GM23338 (cell line): Measurements from ENCODE around the gene JAG2. TPM values are rescaled to one million over a fixed set of nuclear protein-coding genes. Genes with fewer than 3 reads are reported as not detected.

Experiments used
- ATAC-seq: fragments of 200-7000 bp; cut with Tn5 transposase; 3 replicates; pipeline ENCODE4 v1.9.1; 2020
- DNase-seq: peaks from one replicate; pipeline ENCODE4 v3.0.0-alpha.2; 2015; ENCODE audit warnings: low spot score
- H2AFZ ChIP-seq: fragments of 200-600 bp; sonication (generic); 2 replicates; pipeline ENCODE4 v1.8.0; 2016; ENCODE audit warnings: antibody characterized with exemption, mild to moderate bottlenecking, moderate library complexity
- H3F3A ChIP-seq: fragments of 200-600 bp; sonication (generic); replicated peaks from 2 replicates; pipeline ENCODE4 v1.8.0; 2017; ENCODE audit warnings: antibody characterized with exemption, mixed run types, low read depth
- H3K27ac ChIP-seq: fragments of 200-600 bp; sonication (generic); 2 replicates; pipeline ENCODE4 v1.6.1; 2016; ENCODE audit warnings: low read depth
- H3K27me3 ChIP-seq: fragments of 200-600 bp; sonication (generic); 2 replicates; pipeline ENCODE4 v1.8.0; 2016; ENCODE audit warnings: mild to moderate bottlenecking, mixed run types, moderate library complexity; ENCODE audit not compliant: insufficient read depth
- H3K36me3 ChIP-seq: fragments of 200-600 bp; sonication (generic); 2 replicates; pipeline ENCODE4 v1.8.0; 2016; ENCODE audit warnings: mild to moderate bottlenecking; ENCODE audit not compliant: insufficient read depth
- H3K4me1 ChIP-seq: fragments of 200-600 bp; sonication (generic); 2 replicates; pipeline ENCODE4 v1.8.0; 2016; ENCODE audit warnings: mild to moderate bottlenecking, moderate library complexity; ENCODE audit not compliant: insufficient read depth
- H3K4me2 ChIP-seq: fragments of 200-600 bp; sonication (generic); 2 replicates; pipeline ENCODE4 v1.7.1; 2017; ENCODE audit warnings: mixed run types
- H3K4me3 ChIP-seq: fragments of 200-600 bp; sonication (generic); 2 replicates; pipeline ENCODE4 v1.6.1; 2016; ENCODE audit warnings: mixed run types
- H3K79me2 ChIP-seq: fragments of 200-600 bp; sonication (generic); replicated peaks from 2 replicates; pipeline ENCODE4 v1.8.0; 2017; ENCODE audit warnings: mild to moderate bottlenecking; ENCODE audit not compliant: insufficient read depth
- H3K9me2 ChIP-seq: fragments of 200-600 bp; sonication (generic); 2 replicates; pipeline ENCODE4 v1.8.0; 2017; ENCODE audit not compliant: insufficient read depth
- H4K20me1 ChIP-seq: fragments of 200-600 bp; sonication (generic); replicated peaks from 2 replicates; pipeline ENCODE4 v1.8.0; 2017; ENCODE audit warnings: mild to moderate bottlenecking; ENCODE audit not compliant: insufficient read depth
- H3K27ac Mint-ChIP-seq: 2 replicates; pipeline ENCODE4 v1.8.0; 2020; ENCODE audit warnings: inconsistent platforms, mild to moderate bottlenecking, moderate library complexity, mixed read lengths
- H3K27me3 Mint-ChIP-seq: 3 replicates; pipeline ENCODE4 v1.8.0; 2022; ENCODE audit warnings: low read depth, mild to moderate bottlenecking, moderate library complexity, mixed read lengths, inconsistent platforms; ENCODE audit not compliant: insufficient read depth, poor library complexity
- H3K36me3 Mint-ChIP-seq: 3 replicates; pipeline ENCODE4 v1.8.0; 2021; ENCODE audit warnings: low read depth, mild to moderate bottlenecking, inconsistent platforms, moderate library complexity, mixed read lengths
- H3K4me1 Mint-ChIP-seq: 3 replicates; pipeline ENCODE4 v1.8.0; 2020; ENCODE audit warnings: mild to moderate bottlenecking, inconsistent platforms, mixed read lengths
- H3K4me3 Mint-ChIP-seq: 3 replicates; pipeline ENCODE4 v1.8.0; 2021; ENCODE audit warnings: moderate library complexity, mild to moderate bottlenecking, inconsistent platforms, mixed read lengths
- H3K9me3 Mint-ChIP-seq: 3 replicates; pipeline ENCODE4 v1.8.0; 2020; ENCODE audit warnings: moderate library complexity, mild to moderate bottlenecking, inconsistent platforms, mixed read lengths
- CREB1 ChIP-seq: fragments of 250-450 bp; sonication (Bioruptor Pico); IDR thresholded peaks from 2 replicates; pipeline ENCODE4 v1.5.0; 2020; ENCODE audit warnings: low read depth, mild to moderate bottlenecking, moderate library complexity
- CTCF ChIP-seq, 2 experiments: fragments of 200-600 bp in 1 of 2; sonication (generic) in 1 of 2; conservative IDR thresholded peaks; 2 replicates each; pipeline versions ENCODE4 v1.5.1 to v1.6.1; 2016 to 2017; ENCODE audit warnings: antibody characterized with exemption in 2 of 2, low read depth in 2 of 2, mild to moderate bottlenecking in 2 of 2, moderate library complexity in 1 of 2
- EZH2 ChIP-seq: fragments of 200-600 bp; sonication (generic); IDR thresholded peaks from one replicate; pipeline ENCODE4 v1.8.0; 2017; ENCODE audit warnings: antibody characterized with exemption, mild to moderate bottlenecking, low read depth; ENCODE audit not compliant: unreplicated experiment
- EZH2phosphoT487 ChIP-seq: fragments of 200-600 bp; sonication (generic); IDR thresholded peaks from one replicate; pipeline ENCODE4 v1.8.1; 2018; ENCODE audit warnings: antibody characterized with exemption; ENCODE audit not compliant: unreplicated experiment
- JUNB ChIP-seq: IDR thresholded peaks from one replicate; pipeline ENCODE4 v1.6.1; 2016; ENCODE audit warnings: antibody characterized with exemption; ENCODE audit not compliant: unreplicated experiment
- NANOG ChIP-seq: IDR thresholded peaks from 2 replicates; pipeline ENCODE4 v1.6.1; 2016; ENCODE audit warnings: antibody characterized with exemption, borderline replicate concordance
- POLR2AphosphoS5 ChIP-seq: IDR thresholded peaks from 2 replicates; pipeline ENCODE4 v1.6.1; 2016; ENCODE audit warnings: antibody characterized with exemption, low read depth
- REST ChIP-seq: IDR thresholded peaks from one replicate; pipeline ENCODE4 v1.6.1; 2018; ENCODE audit warnings: antibody characterized with exemption; ENCODE audit not compliant: unreplicated experiment
- STAT1 ChIP-seq: IDR thresholded peaks from one replicate; pipeline ENCODE4 v1.6.1; 2016; ENCODE audit warnings: antibody characterized with exemption; ENCODE audit not compliant: unreplicated experiment
- ZNF114 ChIP-seq: fragments of 250-450 bp; sonication (Bioruptor Pico); IDR thresholded peaks from 2 replicates; pipeline ENCODE4 v1.5.0; 2020; ENCODE audit warnings: mild to moderate bottlenecking, moderate library complexity
- ZNF331 ChIP-seq: fragments of 250-450 bp; sonication (Bioruptor Pico); IDR thresholded peaks from 2 replicates; pipeline ENCODE4 v1.5.0; 2020; ENCODE audit warnings: low read depth, mild to moderate bottlenecking, moderate library complexity
- polyA plus RNA-seq: library from polyadenylated mRNA; unstranded; fragments of >200 nt; fragmentation: Nextera tagmentation; extraction: Ambion mirVana; gene quantifications from 2 replicates; pipeline ENCODE4 v1.2.1, GENCODE V29; 2016
- total RNA-seq: library from RNA; depleted of rRNA; stranded (reverse); fragments of >200 nt; shearing (Covaris generic); gene quantifications from 2 replicates; pipeline ENCODE4 v1.2.3, GENCODE V29; 2014
- TF ChIP-seq, protein P1 (sequence below): IDR thresholded peaks from 2 replicates; pipeline ENCODE4 v1.6.1; 2016; ENCODE audit warnings: antibody characterized with exemption
- TF ChIP-seq, protein P2 (sequence below): fragments of 250-450 bp; sonication (Bioruptor Pico); IDR thresholded peaks from 2 replicates; pipeline ENCODE4 v1.5.0; 2020; ENCODE audit warnings: mild to moderate bottlenecking, moderate library complexity

JAG2 gene
- total and polyA plus RNA-seq, 2 experiments from 2014 or later, result 1.9 to 10.3 TPM

GRCh38 chr14:105138021-105138541 lies 30.5 kb downstream of the JAG2 start:
- H3K27ac Mint-ChIP-seq, result no peak overlapping the region
- ATAC-seq (peak; percentile 18; the same call in 2 of the 3 replicates), DNase-seq (no peak)

More at GRCh38 chr14:105138021-105138541, 30.5 kb downstream of the JAG2 start:
- TF ChIP-seq ZNF331 (no peak), JUNB (no peak), EZH2phosphoT487 (no peak), CTCF (conservative IDR thresholded peaks at IDR 0.05; ENCODE audit: low read depth in 2 of 2) (no peak), NANOG (no peak), CREB1 (no peak), REST (no peak), EZH2 (no peak), ZNF114 (CRISPR knock-in tag) (no peak), STAT1 (no peak), POLR2AphosphoS5 (no peak)
- TF ChIP-seq, protein P1, sequence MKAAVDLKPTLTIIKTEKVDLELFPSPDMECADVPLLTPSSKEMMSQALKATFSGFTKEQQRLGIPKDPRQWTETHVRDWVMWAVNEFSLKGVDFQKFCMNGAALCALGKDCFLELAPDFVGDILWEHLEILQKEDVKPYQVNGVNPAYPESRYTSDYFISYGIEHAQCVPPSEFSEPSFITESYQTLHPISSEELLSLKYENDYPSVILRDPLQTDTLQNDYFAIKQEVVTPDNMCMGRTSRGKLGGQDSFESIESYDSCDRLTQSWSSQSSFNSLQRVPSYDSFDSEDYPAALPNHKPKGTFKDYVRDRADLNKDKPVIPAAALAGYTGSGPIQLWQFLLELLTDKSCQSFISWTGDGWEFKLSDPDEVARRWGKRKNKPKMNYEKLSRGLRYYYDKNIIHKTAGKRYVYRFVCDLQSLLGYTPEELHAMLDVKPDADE, result no peak
- TF ChIP-seq, protein P2, sequence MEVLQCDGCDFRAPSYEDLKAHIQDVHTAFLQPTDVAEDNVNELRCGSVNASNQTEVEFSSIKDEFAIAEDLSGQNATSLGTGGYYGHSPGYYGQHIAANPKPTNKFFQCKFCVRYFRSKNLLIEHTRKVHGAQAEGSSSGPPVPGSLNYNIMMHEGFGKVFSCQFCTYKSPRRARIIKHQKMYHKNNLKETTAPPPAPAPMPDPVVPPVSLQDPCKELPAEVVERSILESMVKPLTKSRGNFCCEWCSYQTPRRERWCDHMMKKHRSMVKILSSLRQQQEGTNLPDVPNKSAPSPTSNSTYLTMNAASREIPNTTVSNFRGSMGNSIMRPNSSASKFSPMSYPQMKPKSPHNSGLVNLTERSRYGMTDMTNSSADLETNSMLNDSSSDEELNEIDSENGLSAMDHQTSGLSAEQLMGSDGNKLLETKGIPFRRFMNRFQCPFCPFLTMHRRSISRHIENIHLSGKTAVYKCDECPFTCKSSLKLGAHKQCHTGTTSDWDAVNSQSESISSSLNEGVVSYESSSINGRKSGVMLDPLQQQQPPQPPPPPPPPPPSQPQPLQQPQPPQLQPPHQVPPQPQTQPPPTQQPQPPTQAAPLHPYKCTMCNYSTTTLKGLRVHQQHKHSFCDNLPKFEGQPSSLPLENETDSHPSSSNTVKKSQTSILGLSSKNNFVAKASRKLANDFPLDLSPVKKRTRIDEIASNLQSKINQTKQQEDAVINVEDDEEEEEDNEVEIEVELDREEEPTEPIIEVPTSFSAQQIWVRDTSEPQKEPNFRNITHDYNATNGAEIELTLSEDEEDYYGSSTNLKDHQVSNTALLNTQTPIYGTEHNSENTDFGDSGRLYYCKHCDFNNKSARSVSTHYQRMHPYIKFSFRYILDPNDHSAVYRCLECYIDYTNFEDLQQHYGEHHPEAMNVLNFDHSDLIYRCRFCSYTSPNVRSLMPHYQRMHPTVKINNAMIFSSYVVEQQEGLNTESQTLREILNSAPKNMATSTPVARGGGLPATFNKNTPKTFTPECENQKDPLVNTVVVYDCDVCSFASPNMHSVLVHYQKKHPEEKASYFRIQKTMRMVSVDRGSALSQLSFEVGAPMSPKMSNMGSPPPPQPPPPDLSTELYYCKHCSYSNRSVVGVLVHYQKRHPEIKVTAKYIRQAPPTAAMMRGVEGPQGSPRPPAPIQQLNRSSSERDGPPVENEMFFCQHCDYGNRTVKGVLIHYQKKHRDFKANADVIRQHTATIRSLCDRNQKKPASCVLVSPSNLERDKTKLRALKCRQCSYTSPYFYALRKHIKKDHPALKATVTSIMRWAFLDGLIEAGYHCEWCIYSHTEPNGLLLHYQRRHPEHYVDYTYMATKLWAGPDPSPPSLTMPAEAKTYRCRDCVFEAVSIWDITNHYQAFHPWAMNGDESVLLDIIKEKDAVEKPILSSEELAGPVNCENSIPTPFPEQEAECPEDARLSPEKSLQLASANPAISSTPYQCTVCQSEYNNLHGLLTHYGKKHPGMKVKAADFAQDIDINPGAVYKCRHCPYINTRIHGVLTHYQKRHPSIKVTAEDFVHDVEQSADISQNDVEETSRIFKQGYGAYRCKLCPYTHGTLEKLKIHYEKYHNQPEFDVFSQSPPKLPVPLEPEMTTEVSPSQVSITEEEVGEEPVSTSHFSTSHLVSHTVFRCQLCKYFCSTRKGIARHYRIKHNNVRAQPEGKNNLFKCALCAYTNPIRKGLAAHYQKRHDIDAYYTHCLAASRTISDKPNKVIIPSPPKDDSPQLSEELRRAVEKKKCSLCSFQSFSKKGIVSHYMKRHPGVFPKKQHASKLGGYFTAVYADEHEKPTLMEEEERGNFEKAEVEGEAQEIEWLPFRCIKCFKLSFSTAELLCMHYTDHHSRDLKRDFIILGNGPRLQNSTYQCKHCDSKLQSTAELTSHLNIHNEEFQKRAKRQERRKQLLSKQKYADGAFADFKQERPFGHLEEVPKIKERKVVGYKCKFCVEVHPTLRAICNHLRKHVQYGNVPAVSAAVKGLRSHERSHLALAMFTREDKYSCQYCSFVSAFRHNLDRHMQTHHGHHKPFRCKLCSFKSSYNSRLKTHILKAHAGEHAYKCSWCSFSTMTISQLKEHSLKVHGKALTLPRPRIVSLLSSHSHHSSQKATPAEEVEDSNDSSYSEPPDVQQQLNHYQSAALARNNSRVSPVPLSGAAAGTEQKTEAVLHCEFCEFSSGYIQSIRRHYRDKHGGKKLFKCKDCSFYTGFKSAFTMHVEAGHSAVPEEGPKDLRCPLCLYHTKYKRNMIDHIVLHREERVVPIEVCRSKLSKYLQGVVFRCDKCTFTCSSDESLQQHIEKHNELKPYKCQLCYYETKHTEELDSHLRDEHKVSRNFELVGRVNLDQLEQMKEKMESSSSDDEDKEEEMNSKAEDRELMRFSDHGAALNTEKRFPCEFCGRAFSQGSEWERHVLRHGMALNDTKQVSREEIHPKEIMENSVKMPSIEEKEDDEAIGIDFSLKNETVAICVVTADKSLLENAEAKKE (CRISPR knock-in tag), result no peak
- Histone ChIP-seq H3K27ac (no peak overlapping the region), H3K36me3 (no peaks in the 10 kb centered on the region), H3K4me2 (no peak overlapping the region), H3K4me3 (no peak overlapping the region), H4K20me1 (no peaks in the 10 kb centered on the region), H3K79me2 (no peaks in the 10 kb centered on the region), H3F3A (no peaks in the 10 kb centered on the region), H3K4me1 (no peaks in the 10 kb centered on the region), H2AFZ (no peak overlapping the region), H3K9me2 (no peaks in the 10 kb centered on the region), H3K27me3 (no peaks in the 10 kb centered on the region)
- Mint-ChIP-seq H3K4me3 (no peak overlapping the region), H3K9me3 (peaks cover 19% of the 10 kb centered on the region), H3K36me3 (peaks cover 9% of the 10 kb centered on the region; the same call in 2 of the 3 replicates), H3K4me1 (no peaks in the 10 kb centered on the region; the same call in 2 of the 3 replicates), H3K27me3 (peaks cover 9% of the 10 kb centered on the region)
